GM10248 (cell line): Measurements from ENCODE around the gene AIG1.

Experiments
- CTCF ChIA-PET: fragments of 300-600 bp; sonication (Branson Sonifier 250); formaldehyde crosslinking; extraction: SDS; loops from one replicate; lab custom pipeline; 2021; ENCODE audit warnings: antibody characterized with exemption; lab: Yijun Ruan, JAX
- POLR2A ChIA-PET: fragments of 350-650 bp; sonication (Branson Sonifier 250); formaldehyde crosslinking; extraction: SDS; loops from one replicate; lab custom pipeline; 2020; ENCODE audit warnings: antibody characterized with exemption; lab: Yijun Ruan, JAX
- DNase-seq: peaks from one replicate; pipeline ENCODE4 v3.0.0; 2012; ENCODE audit errors: extremely low spot score
- TF ChIP-seq, protein P1 (sequence below): IDR thresholded peaks from 2 replicates; pipeline ENCODE4 v1.5.1; 2012; ENCODE audit warnings: mild to moderate bottlenecking, low read depth; ENCODE audit errors: extremely low read depth, missing control alignments, control extremely low read depth

The AIG1 gene

DNA sequence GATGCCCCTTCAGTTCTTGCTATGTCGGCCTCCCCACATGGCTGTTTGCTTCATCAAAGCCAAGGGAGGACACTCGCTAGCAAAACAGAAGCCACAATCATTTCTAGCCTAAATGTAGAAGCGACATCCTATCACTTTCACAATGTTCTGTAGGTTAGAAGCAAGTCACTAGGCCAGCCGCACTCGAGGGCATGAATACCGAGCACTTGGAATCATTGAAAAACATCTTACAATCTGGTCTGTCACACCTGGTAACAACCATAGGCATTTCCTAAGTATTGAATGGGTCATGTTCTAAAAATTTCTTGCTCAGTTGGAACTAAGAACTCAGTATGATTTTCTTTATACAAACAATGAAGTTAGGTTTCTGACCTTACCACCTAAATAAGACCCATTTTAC lies 192.3 kb downstream of the AIG1 start:
- POLR2A ChIA-PET: no interaction called here
- TF ChIP-seq, protein P1, sequence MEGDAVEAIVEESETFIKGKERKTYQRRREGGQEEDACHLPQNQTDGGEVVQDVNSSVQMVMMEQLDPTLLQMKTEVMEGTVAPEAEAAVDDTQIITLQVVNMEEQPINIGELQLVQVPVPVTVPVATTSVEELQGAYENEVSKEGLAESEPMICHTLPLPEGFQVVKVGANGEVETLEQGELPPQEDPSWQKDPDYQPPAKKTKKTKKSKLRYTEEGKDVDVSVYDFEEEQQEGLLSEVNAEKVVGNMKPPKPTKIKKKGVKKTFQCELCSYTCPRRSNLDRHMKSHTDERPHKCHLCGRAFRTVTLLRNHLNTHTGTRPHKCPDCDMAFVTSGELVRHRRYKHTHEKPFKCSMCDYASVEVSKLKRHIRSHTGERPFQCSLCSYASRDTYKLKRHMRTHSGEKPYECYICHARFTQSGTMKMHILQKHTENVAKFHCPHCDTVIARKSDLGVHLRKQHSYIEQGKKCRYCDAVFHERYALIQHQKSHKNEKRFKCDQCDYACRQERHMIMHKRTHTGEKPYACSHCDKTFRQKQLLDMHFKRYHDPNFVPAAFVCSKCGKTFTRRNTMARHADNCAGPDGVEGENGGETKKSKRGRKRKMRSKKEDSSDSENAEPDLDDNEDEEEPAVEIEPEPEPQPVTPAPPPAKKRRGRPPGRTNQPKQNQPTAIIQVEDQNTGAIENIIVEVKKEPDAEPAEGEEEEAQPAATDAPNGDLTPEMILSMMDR: no peak
- DNase-seq: no peak
- CTCF ChIA-PET: interaction anchor here (1.0 kb wide), 1 partner anchor 10 kb away, joined by 3 read pairs; no protein-coding TSS in a partner anchor

DNA sequence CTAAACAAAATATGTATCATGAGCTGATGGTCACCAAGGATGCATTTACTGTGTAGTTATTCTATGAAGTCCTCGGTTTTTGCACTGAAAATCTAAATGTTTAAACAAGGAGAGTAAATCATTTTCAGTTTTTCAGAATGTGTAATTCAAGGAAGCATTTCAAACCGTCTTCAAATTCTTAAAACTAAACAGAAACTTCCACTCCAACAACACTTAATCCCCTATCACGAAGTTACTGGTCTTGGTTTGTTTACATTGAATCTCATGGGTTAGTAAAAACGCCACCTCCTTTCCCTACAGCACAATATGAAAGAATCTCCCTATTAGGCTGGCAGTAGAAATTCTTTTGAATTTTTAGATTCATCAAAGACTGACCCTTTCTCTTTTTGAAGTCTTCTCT lies 192.9 kb downstream of the AIG1 start:
- ChIA-PET CTCF (interaction anchor here (1.5 kb wide), 1 partner anchor 11 kb away, joined by 4 read pairs; no protein-coding TSS in a partner anchor), POLR2A (no interaction called here)
- no peak for DNase-seq
- TF ChIP-seq, protein P1: no peak

DNA sequence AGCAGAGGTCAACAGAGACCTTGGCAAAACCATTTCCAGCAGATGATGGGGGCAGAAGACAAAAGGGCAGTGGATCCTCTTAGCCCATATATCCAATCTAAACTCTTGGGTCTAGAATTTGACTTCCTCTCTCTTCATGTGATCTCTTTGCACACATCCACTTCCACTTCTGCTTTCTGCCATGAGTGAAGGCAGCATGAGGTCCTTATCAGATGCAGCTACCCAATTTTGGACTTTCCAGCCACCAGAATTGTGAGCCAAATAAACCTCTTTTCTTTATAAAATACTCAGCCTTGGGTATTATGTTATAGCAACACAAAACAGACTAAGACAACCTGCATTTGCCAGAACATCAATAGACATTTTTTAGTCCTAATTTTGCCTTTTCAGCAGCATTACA lies 198.3 kb downstream of the AIG1 start:
- CTCF ChIA-PET: interaction anchor here (1.7 kb wide), 1 partner anchor 27 kb away, joined by 3 read pairs; no protein-coding TSS in a partner anchor
- no peak for DNase-seq
- TF ChIP-seq, protein P1: no peak
- POLR2A ChIA-PET: no interaction called here

DNA sequence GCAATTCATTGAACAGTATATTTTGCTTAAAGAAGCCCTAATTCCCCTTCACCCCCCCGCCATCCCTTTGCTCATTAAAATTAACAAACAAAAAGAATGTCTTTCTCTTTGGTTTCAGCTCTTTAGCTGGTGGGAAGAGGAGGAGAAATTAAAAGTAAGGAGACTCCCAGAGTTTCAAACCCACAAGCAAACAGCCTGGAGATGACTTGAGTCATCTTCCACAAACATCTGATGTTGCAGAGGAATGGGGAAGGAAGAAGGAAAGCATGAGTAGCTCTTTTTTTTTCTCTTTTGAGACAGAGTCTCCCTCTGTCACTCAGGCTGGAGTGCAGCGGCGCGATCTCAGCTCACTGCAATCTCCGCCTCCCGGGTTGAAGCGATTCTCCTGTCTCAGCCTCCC lies 200.2 kb downstream of the AIG1 start:
- no peak for DNase-seq
- TF ChIP-seq, protein P1: no peak
- ChIA-PET CTCF (interaction anchor here (1.0 to 2.0 kb wide), 3 partner anchors 9 to 166 kb away, joined by 3 to 6 read pairs (median 5); no protein-coding TSS in a partner anchor), POLR2A (no interaction called here)

DNA sequence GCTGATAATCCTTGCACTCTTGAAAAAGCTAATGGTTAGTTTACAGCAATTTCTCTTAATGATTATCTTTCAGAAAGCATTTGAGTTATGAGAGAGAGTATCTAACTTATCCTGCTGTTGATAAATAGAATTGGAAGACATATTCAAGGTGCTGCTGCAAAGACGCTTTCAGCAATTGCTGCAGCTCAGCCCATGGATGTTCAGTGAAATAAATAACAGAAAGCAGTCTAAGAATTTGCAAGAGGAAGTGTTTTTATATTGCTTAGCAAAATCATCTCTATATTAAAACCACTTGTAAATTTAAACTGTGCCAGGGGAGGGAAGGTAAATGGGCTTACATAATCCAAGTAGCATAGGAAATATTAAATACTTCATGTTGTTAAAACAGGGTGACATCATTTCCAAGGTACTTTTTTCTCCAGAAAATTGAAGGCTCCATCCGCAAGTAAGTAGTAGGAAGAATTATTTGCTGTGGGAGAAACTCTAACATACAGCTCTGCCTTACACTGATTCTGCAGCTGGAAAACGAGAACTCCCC lies 201.3 kb downstream of the AIG1 start:
- DNase-seq: no peak
- TF ChIP-seq, protein P1: no peak
- POLR2A ChIA-PET: no interaction called here
- CTCF ChIA-PET: interaction anchor here (1.1 to 2.2 kb wide), 4 partner anchors 8 to 165 kb away, joined by 3 to 6 read pairs (median 4); no protein-coding TSS in a partner anchor

DNA sequence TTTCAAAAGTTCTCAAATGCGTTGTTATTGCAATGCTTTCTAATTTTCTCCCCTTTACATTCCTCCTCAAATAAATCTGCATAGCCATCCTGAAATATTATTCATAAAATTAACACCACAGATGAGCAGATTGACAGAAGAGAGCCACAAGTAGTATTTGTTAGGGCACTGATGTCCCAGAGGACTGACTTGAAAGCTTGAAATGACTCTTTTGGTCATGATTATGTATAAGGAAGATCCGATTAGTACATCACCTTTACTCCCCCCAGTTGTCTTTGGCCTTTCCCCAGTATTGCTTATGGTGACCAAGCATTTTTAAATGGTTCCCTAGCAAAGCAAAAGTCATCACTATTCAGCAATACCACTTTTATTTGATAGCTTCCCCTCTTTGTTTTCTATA lies 202.2 kb downstream of the AIG1 start:
- TF ChIP-seq, protein P1: no peak
- DNase-seq: no peak
- ChIA-PET POLR2A (no interaction called here), CTCF (interaction anchor here (0.9 to 2.2 kb wide), 3 partner anchors 10 to 30 kb away, joined by 3 to 5 read pairs (median 3); no protein-coding TSS in a partner anchor)
